IMR-90 (cell line): ENCODE data around the gene CRYBA4.

Experiments
- CTCF ChIP-seq: conservative IDR thresholded peaks from 2 replicates; pipeline ENCODE4 v1.5.1; 2012; ENCODE audit warnings: mild to moderate bottlenecking, low read depth, low read length, improper control_type of control experiment
- POLR2A ChIP-seq: IDR thresholded peaks from 2 replicates; pipeline ENCODE4 v1.6.1; 2012; ENCODE audit warnings: mild to moderate bottlenecking, low read depth, low read length

GRCh38 chr22:26651815-26652214 is 30.1 kb downstream of the CRYBA4 start:
- TF ChIP-seq CTCF, result no peak
- no peak for TF ChIP-seq POLR2A
